ENCODE data around the gene SPEM2.

SPEM2 gene

DNA sequence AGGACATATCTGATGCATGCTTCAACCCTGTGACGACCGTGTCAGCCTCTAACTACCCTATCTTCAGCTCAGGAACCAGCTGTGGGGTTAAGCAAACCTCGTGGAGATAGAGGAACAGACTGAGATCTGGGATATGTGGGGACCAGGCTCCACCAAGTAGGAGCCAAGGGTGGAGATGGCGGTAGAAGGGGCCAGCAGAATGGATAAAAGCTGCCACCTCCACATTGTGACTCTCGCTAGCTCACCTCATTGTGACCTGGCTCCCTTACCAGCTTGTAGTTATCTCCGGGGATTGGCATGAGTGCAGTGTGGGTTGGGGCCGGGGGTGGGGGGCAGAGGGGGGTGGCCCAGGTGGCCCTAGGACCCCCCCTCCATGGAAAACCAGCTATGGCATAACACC is at the start of gene SPEM2:
SPEM2 (plus strand) TSS at position 301 of the 400 bp plus-strand sequence; CDS start at position 374, 73 bp downstream.
- no peaks in the 10 kb centered on the region for H3K4me1 ChIP-seq (ENCODE audit: insufficient read depth, poor library complexity, severe bottlenecking)
- no peak for ATAC-seq (ENCODE audit: low read depth)
- no peak for DNase-seq (ENCODE audit: low spot score)
- H3K27me3 ChIP-seq (ENCODE audit: insufficient read depth, poor library complexity, severe bottlenecking): no peaks in the 10 kb centered on the region
- TF ChIP-seq, protein P1, sequence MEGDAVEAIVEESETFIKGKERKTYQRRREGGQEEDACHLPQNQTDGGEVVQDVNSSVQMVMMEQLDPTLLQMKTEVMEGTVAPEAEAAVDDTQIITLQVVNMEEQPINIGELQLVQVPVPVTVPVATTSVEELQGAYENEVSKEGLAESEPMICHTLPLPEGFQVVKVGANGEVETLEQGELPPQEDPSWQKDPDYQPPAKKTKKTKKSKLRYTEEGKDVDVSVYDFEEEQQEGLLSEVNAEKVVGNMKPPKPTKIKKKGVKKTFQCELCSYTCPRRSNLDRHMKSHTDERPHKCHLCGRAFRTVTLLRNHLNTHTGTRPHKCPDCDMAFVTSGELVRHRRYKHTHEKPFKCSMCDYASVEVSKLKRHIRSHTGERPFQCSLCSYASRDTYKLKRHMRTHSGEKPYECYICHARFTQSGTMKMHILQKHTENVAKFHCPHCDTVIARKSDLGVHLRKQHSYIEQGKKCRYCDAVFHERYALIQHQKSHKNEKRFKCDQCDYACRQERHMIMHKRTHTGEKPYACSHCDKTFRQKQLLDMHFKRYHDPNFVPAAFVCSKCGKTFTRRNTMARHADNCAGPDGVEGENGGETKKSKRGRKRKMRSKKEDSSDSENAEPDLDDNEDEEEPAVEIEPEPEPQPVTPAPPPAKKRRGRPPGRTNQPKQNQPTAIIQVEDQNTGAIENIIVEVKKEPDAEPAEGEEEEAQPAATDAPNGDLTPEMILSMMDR (IDR thresholded peaks at IDR 0.05; ENCODE audit: poor library complexity, severe bottlenecking): no peak
- H3K9me3 ChIP-seq (ENCODE audit: severe bottlenecking): no peaks in the 10 kb centered on the region
- no peak within 1 kb of the TSS for H3K4me3 ChIP-seq (ENCODE audit: severe bottlenecking)
- no peak within 1 kb of the TSS for H3K27ac ChIP-seq (ENCODE audit: poor library complexity, severe bottlenecking)
- no peaks in the 10 kb centered on the region for H3K36me3 ChIP-seq (ENCODE audit: low read depth)

DNA sequence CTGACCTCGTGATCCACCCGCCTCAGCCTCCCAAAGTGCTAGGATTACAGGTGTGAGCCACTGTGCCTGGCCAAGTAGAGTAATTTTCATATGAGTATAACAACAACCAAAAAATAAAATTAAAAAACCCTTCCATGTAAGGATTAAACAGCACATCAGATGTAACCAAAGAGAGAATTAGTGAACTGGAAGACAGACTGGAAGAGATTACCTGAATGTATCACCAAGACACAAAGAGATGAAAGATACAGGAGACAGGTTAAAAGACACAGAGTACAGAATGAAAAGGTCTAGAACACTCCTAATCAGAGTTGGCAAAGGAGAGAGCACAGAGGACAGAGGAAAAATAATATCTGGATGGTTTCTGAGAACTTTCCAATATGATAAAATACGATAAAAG is 46.3 kb upstream of the SPEM2 start:
- ATAC-seq (ENCODE audit: low read depth): no peak
- Histone ChIP-seq H3K4me1 (ENCODE audit: insufficient read depth, poor library complexity, severe bottlenecking) (peaks cover 2% of the 10 kb centered on the region), H3K27me3 (ENCODE audit: insufficient read depth, poor library complexity, severe bottlenecking) (no peaks in the 10 kb centered on the region), H3K36me3 (ENCODE audit: low read depth) (0 out of 2 replicates have a peak, but pooled peaks cover 7% of the 10 kb centered on the region), H3K27ac (ENCODE audit: poor library complexity, severe bottlenecking) (no peak overlapping the region), H3K4me3 (ENCODE audit: severe bottlenecking) (no peak overlapping the region), H3K9me3 (ENCODE audit: severe bottlenecking) (no peaks in the 10 kb centered on the region)
- TF ChIP-seq, protein P1 (IDR thresholded peaks at IDR 0.05; ENCODE audit: poor library complexity, severe bottlenecking): no peak
- DNase-seq (ENCODE audit: low spot score): no peak

DNA sequence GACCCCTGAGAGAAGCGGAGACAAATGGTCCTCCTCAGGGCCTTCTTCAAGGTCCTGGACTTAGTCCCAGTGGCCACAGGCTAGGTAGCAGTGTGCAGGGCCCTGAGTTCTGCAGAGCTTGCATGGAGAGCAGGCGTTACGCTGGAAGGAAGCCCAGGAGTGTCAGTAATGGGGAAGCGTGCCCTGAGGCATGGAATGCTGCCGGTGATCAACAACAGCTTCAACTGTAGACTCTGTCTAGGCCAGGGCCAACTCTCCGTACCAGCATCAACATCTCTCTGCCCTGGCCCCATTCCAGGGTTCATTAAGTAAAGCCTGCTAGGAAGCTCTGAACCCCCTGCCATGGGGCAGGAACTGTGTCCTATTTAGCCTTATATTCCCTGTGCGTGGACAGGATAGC is 45.1 kb upstream of the SPEM2 start:
- peak overlapping the region; percentile 44 for H3K4me3 ChIP-seq (ENCODE audit: severe bottlenecking)
- no peak overlapping the region for H3K27ac ChIP-seq (ENCODE audit: poor library complexity, severe bottlenecking)
- H3K27me3 ChIP-seq (ENCODE audit: insufficient read depth, poor library complexity, severe bottlenecking): no peaks in the 10 kb centered on the region
- peaks cover 13% of the 10 kb centered on the region; the same call in 1 of the 2 replicates for H3K36me3 ChIP-seq (ENCODE audit: low read depth)
- ATAC-seq (ENCODE audit: low read depth) (no peak; the same call in 2 of the 3 replicates), DNase-seq (ENCODE audit: low spot score) (no peak)
- H3K4me1 ChIP-seq (ENCODE audit: insufficient read depth, poor library complexity, severe bottlenecking): peaks cover 2% of the 10 kb centered on the region
- no peaks in the 10 kb centered on the region for H3K9me3 ChIP-seq (ENCODE audit: severe bottlenecking)
- TF ChIP-seq, protein P1 (IDR thresholded peaks at IDR 0.05; ENCODE audit: poor library complexity, severe bottlenecking): no peak

DNA sequence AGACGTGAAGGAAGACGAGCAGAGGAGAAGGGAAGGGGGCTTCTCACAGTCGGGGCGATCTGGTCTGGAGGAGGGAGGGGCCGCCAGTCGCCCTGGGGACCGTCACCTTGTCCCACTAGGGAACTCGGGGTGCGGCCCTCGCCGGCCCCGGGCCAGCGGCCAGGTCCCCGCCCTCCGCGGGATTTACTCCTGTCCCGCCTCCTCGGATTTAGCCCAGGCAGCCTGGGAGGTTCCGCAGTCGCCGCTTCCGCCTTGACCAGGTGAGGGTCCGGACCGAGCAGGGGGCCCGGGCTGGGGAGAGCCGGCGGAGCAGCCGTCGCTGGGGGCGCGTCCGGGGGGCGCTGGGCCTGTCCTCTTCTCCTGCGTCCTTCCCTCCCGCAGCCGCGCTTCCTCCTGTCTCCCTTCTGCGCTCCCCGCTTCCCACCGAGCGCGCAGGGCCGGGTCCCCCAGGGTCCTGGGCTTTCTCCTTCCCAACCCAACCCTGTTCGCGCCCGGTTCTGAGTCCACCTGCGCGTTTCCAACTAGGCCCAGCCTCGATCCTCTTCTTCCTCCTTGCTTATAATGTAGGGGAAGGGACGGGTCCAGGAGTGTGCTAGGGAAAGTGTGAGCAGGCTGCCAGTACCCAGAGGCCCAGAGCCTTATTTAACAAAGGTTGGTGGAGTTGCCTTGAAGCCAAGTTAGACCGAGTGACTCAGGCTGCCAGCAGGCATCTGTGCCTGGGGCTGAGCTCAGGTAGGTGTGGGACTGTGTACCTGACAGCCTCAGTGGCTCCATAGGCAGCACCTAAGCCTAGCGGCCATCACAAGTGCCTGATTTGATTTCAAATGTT is 44.3 kb upstream of the SPEM2 start, which contains the start of gene TNK1:
TNK1 (plus strand) TSS at position 235 of the 829 bp plus-strand sequence. CDS start 1,838 bp downstream, outside the sequence.
- ATAC-seq (ENCODE audit: low read depth) (peak; percentile 71), DNase-seq (ENCODE audit: low spot score) (no peak)
- TF ChIP-seq, protein P1 (IDR thresholded peaks at IDR 0.05; ENCODE audit: poor library complexity, severe bottlenecking): no peak
- H3K27me3 ChIP-seq (ENCODE audit: insufficient read depth, poor library complexity, severe bottlenecking): no peaks in the 10 kb centered on the region
- H3K9me3 ChIP-seq (ENCODE audit: severe bottlenecking): no peaks in the 10 kb centered on the region
- peaks cover 13% of the 10 kb centered on the region; the same call in 1 of the 2 replicates for H3K36me3 ChIP-seq (ENCODE audit: low read depth)
- H3K4me1 ChIP-seq (ENCODE audit: insufficient read depth, poor library complexity, severe bottlenecking): peaks cover 2% of the 10 kb centered on the region
- H3K4me3 ChIP-seq (ENCODE audit: severe bottlenecking): peak within 1 kb of the TSS; percentile 44
- H3K27ac ChIP-seq (ENCODE audit: poor library complexity, severe bottlenecking): peak within 1 kb of the TSS; percentile 27

All from RWPE2 (cell line).